Liver (tissue), 9 donors: Measurements from ENCODE around the gene MDM4. TPM values are rescaled to one million over a fixed set of nuclear protein-coding genes. Genes with fewer than 3 reads are reported as not detected.

Experiments
- DNase-seq: peaks from one replicate; pipeline ENCODE4 v3.0.0-alpha.2; 2017; ENCODE audit warnings: low spot score
- H3K27ac ChIP-seq, 2 donors: one replicate each; pipeline ENCODE4 v1.7.0; 2013; ENCODE audit warnings: inconsistent platforms in 2 of 2, low read length in 2 of 2, control low read depth in 1 of 2, low read depth in 1 of 2, mild to moderate bottlenecking in 1 of 2
- H3K27me3 ChIP-seq, 4 donors: one replicate each; pipeline versions ENCODE4 v1.6.1 to v1.7.0; 2013; ENCODE audit warnings: low read length in 3 of 4, inconsistent platforms in 1 of 4, mild to moderate bottlenecking in 1 of 4, moderate library complexity in 1 of 4; ENCODE audit not compliant: control insufficient read depth in 4 of 4, insufficient read depth in 4 of 4
- H3K36me3 ChIP-seq, 4 donors: one replicate each; pipeline versions ENCODE4 v1.6.1 to v1.7.0; 2013; ENCODE audit warnings: low read length in 3 of 4, mild to moderate bottlenecking in 3 of 4, low read depth in 1 of 4, moderate library complexity in 1 of 4; ENCODE audit not compliant: control insufficient read depth in 4 of 4, insufficient read depth in 3 of 4
- H3K4me1 ChIP-seq, 4 donors: one replicate each; pipeline versions ENCODE4 v1.6.1 to v1.7.0; 2013; ENCODE audit warnings: low read length in 3 of 4, mild to moderate bottlenecking in 3 of 4, moderate library complexity in 1 of 4; ENCODE audit not compliant: control insufficient read depth in 4 of 4, insufficient read depth in 4 of 4
- H3K4me3 ChIP-seq, 3 donors: one replicate each; pipeline versions ENCODE4 v1.6.1 to v1.7.0; 2013; ENCODE audit warnings: low read length in 3 of 3, control low read depth in 1 of 3, low read depth in 1 of 3, mild to moderate bottlenecking in 1 of 3
- H3K9ac ChIP-seq, 2 donors: one replicate each; pipeline ENCODE4 v1.7.0; 2013; ENCODE audit warnings: low read length in 2 of 2, mild to moderate bottlenecking in 2 of 2, moderate library complexity in 2 of 2, control low read depth in 1 of 2, low read depth in 1 of 2
- H3K9me3 ChIP-seq, 4 donors: one replicate each; pipeline versions ENCODE4 v1.6.1 to v1.7.0; 2013; ENCODE audit warnings: low read length in 3 of 4; ENCODE audit not compliant: control insufficient read depth in 4 of 4
- EGR1 ChIP-seq, 2 donors: IDR thresholded peaks; 2 replicates each; pipeline ENCODE4 v1.6.1; 2016 to 2018; ENCODE audit warnings: antibody characterized with exemption in 2 of 2, low read depth in 2 of 2
- FOXA1 ChIP-seq: IDR thresholded peaks from 2 replicates; pipeline ENCODE4 v1.6.1; 2016; ENCODE audit warnings: antibody characterized with exemption
- FOXA2 ChIP-seq: IDR thresholded peaks from 2 replicates; pipeline ENCODE4 v1.6.1; 2016; ENCODE audit warnings: antibody characterized with exemption
- HNF4A ChIP-seq, 2 donors: conservative IDR thresholded peaks; 2 replicates each; pipeline ENCODE4 v1.6.1; 2016; ENCODE audit warnings: antibody characterized with exemption in 2 of 2, mild to moderate bottlenecking in 2 of 2
- HNF4G ChIP-seq: IDR thresholded peaks from 2 replicates; pipeline ENCODE4 v1.6.1; 2016; ENCODE audit warnings: antibody characterized with exemption
- JUND ChIP-seq, 2 donors: IDR thresholded peaks; 2 replicates each; pipeline ENCODE4 v1.6.1; 2016; ENCODE audit warnings: antibody characterized with exemption in 2 of 2
- NR2F2 ChIP-seq: IDR thresholded peaks from 2 replicates; pipeline ENCODE4 v1.6.1; 2016; ENCODE audit warnings: antibody characterized with exemption
- RAD21 ChIP-seq, 2 donors: IDR thresholded peaks; 2 replicates each; pipeline ENCODE4 v1.6.1; 2016; ENCODE audit warnings: antibody characterized with exemption in 2 of 2, mild to moderate bottlenecking in 2 of 2
- RXRA ChIP-seq, 2 donors: IDR thresholded peaks; 2 replicates each; pipeline ENCODE4 v1.6.1; 2017 to 2018; ENCODE audit warnings: antibody characterized with exemption in 2 of 2, mild to moderate bottlenecking in 1 of 2
- TAF1 ChIP-seq: conservative IDR thresholded peaks from 2 replicates; pipeline ENCODE4 v1.6.1; 2016; ENCODE audit warnings: antibody characterized with exemption, mild to moderate bottlenecking
- YY1 ChIP-seq: IDR thresholded peaks from 2 replicates; pipeline ENCODE4 v1.6.1; 2016; ENCODE audit warnings: antibody characterized with exemption, mild to moderate bottlenecking
- WGBS: extraction: QIAGEN DNeasy Blood & Tissue Kit; methylation state at CpG from one replicate; pipeline ENCODE4 v1.1.7; 2013; 5-methylcytosine and 5-hydroxymethylcytosine counted together
- polyA plus RNA-seq, 2 donors: library from polyadenylated mRNA; stranded (reverse) in 1 of 2; unstranded in 1 of 2; fragments of 200-250 nt in 1 of 2; fragments of >200 nt in 1 of 2; fragmentation: Nextera tagmentation in 1 of 2; extraction: Ambion mirVana in 1 of 2; gene quantifications; one replicate each; pipeline versions ENCODE4 v1.2.1 to v1.2.3, GENCODE V29; 2013 to 2015
- total RNA-seq, 2 donors: library from RNA; depleted of rRNA; stranded (reverse); fragments of >200 nt; gene quantifications; one replicate each; pipeline ENCODE4 v1.2.3, GENCODE V29; 2014
- TF ChIP-seq, protein P1 (sequence below): IDR thresholded peaks from 2 replicates; pipeline ENCODE4 v1.6.1; 2016; ENCODE audit warnings: antibody characterized with exemption
- TF ChIP-seq, protein P2 (sequence below): fragments of 150-350 bp; IDR thresholded peaks from 2 replicates; pipeline ENCODE4 v1.5.1; 2017; ENCODE audit warnings: improper control_type of control experiment, low read depth, low read length; ENCODE audit not compliant: missing input control
- TF ChIP-seq, protein P3 (sequence below): IDR thresholded peaks from 2 replicates; pipeline ENCODE4 v1.6.1; 2016; ENCODE audit warnings: antibody characterized with exemption, mild to moderate bottlenecking
- TF ChIP-seq, protein P4 (sequence below): IDR thresholded peaks from 2 replicates; pipeline ENCODE4 v1.6.1; 2016; ENCODE audit warnings: antibody characterized with exemption
- TF ChIP-seq, protein P5 (sequence below): IDR thresholded peaks from 2 replicates; pipeline ENCODE4 v1.6.1; 2016; ENCODE audit warnings: antibody characterized with exemption
- donor health status: healthy.
- donor health status: healthy.
- donor health status: healthy.
- donor health status: healthy.
- donor health status: healthy.

Gene MDM4
- total and polyA plus RNA-seq, 4 donors: 1.4 to 56.5 (median 21.6) TPM

DNA sequence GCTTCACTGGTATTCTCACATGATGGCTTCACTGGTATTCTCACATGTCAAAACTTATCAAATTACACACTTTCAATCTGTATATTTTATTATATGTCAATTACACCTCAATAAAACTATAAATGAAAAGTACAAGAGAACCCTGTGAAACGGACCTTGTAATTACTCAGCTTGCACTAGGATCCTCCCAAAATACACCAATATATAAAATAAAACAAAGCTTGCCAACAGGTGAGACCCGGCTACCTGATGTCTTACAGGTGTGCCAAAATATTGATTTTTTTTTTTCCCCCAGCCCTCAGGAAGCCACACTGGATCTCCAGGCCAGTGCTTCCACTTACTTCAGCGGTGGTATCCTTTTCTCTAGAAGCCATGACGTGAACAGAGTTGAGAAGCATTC, 44.5 kb upstream of the MDM4 start (continued):
- TF ChIP-seq YY1: no peak
- TF ChIP-seq FOXA2: no peak

DNA sequence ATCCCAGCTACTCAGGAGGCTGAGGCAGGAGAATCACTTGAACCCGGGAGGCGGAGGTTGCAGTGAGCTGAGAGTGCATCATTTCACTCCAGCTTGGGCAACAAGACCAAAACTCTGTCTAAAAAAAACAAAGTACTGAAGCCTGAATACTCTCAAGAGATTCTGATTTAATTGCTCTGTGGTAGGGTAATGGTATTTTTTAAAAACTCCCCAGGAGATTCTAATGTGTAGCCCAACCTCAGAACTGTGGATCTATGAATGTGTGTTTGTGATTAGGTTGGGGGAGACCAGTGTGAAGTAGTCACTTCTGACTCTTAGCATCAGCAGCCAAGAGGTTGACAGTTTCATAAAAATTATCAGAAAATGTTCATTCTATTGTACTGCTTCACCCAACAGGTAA, 43.5 kb upstream of the MDM4 start:
- H3K27ac ChIP-seq: no peak overlapping the region
- TF ChIP-seq, protein P1, sequence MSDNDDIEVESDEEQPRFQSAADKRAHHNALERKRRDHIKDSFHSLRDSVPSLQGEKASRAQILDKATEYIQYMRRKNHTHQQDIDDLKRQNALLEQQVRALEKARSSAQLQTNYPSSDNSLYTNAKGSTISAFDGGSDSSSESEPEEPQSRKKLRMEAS: no peak
- TF ChIP-seq HNF4G (no peak), HNF4A (conservative IDR thresholded peaks at IDR 0.05) (no peak), EGR1 (IDR thresholded peaks at IDR 0.05; ENCODE audit: low read depth in 2 of 2) (no peak), TAF1 (no peak), RXRA (IDR thresholded peaks at IDR 0.05) (no peak), JUND (IDR thresholded peaks at IDR 0.05) (no peak), NR2F2 (no peak), FOXA1 (no peak)
- TF ChIP-seq, protein P2, sequence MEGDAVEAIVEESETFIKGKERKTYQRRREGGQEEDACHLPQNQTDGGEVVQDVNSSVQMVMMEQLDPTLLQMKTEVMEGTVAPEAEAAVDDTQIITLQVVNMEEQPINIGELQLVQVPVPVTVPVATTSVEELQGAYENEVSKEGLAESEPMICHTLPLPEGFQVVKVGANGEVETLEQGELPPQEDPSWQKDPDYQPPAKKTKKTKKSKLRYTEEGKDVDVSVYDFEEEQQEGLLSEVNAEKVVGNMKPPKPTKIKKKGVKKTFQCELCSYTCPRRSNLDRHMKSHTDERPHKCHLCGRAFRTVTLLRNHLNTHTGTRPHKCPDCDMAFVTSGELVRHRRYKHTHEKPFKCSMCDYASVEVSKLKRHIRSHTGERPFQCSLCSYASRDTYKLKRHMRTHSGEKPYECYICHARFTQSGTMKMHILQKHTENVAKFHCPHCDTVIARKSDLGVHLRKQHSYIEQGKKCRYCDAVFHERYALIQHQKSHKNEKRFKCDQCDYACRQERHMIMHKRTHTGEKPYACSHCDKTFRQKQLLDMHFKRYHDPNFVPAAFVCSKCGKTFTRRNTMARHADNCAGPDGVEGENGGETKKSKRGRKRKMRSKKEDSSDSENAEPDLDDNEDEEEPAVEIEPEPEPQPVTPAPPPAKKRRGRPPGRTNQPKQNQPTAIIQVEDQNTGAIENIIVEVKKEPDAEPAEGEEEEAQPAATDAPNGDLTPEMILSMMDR: no peak
- TF ChIP-seq, protein P3, sequence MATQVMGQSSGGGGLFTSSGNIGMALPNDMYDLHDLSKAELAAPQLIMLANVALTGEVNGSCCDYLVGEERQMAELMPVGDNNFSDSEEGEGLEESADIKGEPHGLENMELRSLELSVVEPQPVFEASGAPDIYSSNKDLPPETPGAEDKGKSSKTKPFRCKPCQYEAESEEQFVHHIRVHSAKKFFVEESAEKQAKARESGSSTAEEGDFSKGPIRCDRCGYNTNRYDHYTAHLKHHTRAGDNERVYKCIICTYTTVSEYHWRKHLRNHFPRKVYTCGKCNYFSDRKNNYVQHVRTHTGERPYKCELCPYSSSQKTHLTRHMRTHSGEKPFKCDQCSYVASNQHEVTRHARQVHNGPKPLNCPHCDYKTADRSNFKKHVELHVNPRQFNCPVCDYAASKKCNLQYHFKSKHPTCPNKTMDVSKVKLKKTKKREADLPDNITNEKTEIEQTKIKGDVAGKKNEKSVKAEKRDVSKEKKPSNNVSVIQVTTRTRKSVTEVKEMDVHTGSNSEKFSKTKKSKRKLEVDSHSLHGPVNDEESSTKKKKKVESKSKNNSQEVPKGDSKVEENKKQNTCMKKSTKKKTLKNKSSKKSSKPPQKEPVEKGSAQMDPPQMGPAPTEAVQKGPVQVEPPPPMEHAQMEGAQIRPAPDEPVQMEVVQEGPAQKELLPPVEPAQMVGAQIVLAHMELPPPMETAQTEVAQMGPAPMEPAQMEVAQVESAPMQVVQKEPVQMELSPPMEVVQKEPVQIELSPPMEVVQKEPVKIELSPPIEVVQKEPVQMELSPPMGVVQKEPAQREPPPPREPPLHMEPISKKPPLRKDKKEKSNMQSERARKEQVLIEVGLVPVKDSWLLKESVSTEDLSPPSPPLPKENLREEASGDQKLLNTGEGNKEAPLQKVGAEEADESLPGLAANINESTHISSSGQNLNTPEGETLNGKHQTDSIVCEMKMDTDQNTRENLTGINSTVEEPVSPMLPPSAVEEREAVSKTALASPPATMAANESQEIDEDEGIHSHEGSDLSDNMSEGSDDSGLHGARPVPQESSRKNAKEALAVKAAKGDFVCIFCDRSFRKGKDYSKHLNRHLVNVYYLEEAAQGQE: no peak
- TF ChIP-seq, protein P4, sequence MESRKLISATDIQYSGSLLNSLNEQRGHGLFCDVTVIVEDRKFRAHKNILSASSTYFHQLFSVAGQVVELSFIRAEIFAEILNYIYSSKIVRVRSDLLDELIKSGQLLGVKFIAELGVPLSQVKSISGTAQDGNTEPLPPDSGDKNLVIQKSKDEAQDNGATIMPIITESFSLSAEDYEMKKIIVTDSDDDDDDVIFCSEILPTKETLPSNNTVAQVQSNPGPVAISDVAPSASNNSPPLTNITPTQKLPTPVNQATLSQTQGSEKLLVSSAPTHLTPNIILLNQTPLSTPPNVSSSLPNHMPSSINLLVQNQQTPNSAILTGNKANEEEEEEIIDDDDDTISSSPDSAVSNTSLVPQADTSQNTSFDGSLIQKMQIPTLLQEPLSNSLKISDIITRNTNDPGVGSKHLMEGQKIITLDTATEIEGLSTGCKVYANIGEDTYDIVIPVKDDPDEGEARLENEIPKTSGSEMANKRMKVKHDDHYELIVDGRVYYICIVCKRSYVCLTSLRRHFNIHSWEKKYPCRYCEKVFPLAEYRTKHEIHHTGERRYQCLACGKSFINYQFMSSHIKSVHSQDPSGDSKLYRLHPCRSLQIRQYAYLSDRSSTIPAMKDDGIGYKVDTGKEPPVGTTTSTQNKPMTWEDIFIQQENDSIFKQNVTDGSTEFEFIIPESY: no peak
- peaks cover 0 to 4% (median under 1%) of the 10 kb centered on the region in 4 donors for H3K36me3 ChIP-seq
- H3K9me3 ChIP-seq: no peaks in the 10 kb centered on the region
- H3K9ac ChIP-seq: no peak overlapping the region
- no peak overlapping the region for H3K4me3 ChIP-seq
- over 99% methylated on average over 2 of the region's 2 CpGs for WGBS
- no peaks in the 10 kb centered on the region for H3K27me3 ChIP-seq
- peaks cover 2 to 16% (median 7%) of the 10 kb centered on the region in 4 donors for H3K4me1 ChIP-seq
- no peak for DNase-seq

DNA sequence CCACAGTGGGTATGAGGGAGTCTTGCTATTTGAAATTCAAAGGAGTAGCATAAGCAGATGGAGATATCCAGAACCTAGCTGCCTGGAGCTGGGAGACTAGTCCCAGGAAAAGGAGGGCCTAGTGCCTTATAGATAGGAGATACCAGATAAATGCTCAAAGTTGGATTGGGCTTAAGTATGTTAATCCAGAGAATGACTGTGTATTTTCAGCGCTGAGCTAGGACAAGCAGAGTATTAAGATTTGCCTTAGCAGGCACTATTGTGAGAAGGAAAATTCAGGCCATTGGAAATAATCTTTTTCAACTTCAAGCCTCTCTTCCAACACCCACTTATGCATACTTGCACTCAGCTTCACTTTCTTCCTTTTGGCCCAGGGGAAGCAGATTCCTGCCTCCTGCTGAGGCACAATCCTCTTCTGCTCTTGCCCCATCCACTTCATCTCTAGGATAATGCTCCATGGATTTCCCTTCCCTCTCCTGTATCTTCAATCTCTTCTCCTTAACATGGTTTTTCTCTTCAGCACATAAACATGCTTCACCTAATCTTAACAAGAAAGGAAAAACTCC, 42.7 kb upstream of the MDM4 start:
- Histone ChIP-seq H3K27me3 (no peaks in the 10 kb centered on the region), H3K36me3 (peaks cover 0 to 1% (median under 1%) of the 10 kb centered on the region in 4 donors), H3K27ac (no peak overlapping the region), H3K9me3 (no peaks in the 10 kb centered on the region), H3K4me3 (no peak overlapping the region), H3K4me1 (peaks cover 3 to 25% (median 12%) of the 10 kb centered on the region in 4 donors), H3K9ac (no peak overlapping the region)
- no peak for DNase-seq
- 87% methylated on average over 1 of the region's 1 CpG for WGBS
- TF ChIP-seq HNF4G (no peak), HNF4A (conservative IDR thresholded peaks at IDR 0.05) (no peak), RAD21 (IDR thresholded peaks at IDR 0.05) (no peak), TAF1 (no peak), FOXA2 (no peak), JUND (IDR thresholded peaks at IDR 0.05) (no peak), EGR1 (IDR thresholded peaks at IDR 0.05; ENCODE audit: low read depth in 2 of 2) (no peak), YY1 (no peak)
- TF ChIP-seq, protein P3: no peak
- TF ChIP-seq, protein P5, sequence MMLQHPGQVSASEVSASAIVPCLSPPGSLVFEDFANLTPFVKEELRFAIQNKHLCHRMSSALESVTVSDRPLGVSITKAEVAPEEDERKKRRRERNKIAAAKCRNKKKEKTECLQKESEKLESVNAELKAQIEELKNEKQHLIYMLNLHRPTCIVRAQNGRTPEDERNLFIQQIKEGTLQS: no peak
- TF ChIP-seq, protein P4: no peak
